ENCODE results near the gene UBTD2.

DNA sequence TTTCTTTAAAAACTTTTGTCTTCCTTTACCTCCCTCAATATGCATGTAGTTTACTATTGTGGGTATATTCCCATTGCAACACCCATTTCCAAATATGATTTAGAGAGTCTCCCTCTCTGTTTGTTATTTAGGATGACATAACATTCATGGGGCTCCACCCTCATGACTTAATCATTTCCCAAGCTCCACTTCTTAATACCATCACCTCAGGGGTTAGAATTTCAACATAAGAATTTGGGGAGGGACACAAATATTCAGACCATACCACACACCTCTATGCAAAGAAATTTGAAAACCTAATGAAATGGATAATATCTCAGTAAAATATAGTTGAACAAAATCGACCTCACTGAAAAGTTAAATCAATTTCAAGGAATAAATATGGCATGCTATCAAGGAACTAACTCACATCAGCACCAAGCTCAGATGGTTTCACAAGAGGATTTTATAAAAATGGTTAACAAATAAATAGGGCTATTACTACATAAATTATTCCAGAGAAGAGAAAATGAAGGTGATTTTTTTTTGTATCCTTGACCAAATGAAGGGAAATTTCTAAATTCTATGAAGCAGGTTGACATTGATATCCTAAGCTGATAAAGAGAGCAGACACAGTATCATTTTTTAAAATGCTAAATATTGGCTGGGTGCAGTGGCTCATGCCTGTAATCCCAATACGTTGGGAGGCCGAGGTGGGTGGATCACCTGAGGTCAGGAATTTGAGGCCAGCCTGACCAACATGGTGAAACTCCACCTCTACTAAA is 20.2 kb upstream of the UBTD2 start:
- no peak for TF ChIP-seq CTCF (IDR thresholded peaks at IDR 0.05)
- TF ChIP-seq POLR2A (IDR thresholded peaks at IDR 0.05): no peak

Data from heart left ventricle (tissue), 13 donors.